Fibroblast of lung (primary cell): ENCODE data around the gene SPHK1.
A peak's percentile ranks its signal among the peaks of the same experiment; 100 is the strongest.

ENCODE experiments used
- EZH2 ChIP-seq: IDR thresholded peaks from 2 replicates; pipeline ENCODE4 v1.5.1; 2012; ENCODE audit warnings: low read length, control low read depth, mild to moderate bottlenecking; ENCODE audit errors: missing control alignments
- TF ChIP-seq, protein P1 (sequence below), 2 donors: IDR thresholded peaks in 1 of 2; conservative IDR thresholded peaks in 1 of 2; 1 replicate in 1 of 2; 2 replicates in 1 of 2; pipeline ENCODE4 v1.5.1; 2011 to 2012; ENCODE audit warnings: low read length in 2 of 2, control low read depth in 1 of 2, inconsistent platforms in 1 of 2, low read depth in 1 of 2, mild to moderate bottlenecking in 1 of 2

DNA sequence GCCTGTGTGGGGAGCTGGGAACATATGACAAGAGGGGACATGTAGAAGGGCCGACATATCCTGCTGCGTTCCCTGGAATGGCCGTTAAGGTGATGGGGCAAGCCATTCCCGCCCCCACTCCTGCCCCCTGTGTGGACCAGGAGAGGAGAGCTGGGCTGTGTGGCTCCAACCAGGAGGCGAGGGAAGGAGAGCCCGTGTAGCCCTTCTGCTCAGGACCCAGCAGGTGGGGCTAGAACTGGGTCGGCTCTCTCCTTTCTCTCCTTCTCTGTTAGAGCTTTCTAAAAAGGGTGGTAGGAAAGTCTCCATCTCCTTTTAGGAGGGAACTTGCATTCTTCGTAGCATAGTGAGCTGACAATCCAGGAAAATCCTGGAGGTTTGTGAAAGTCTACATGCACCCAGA lies 12.8 kb downstream of the SPHK1 start:
- TF ChIP-seq, protein P1, sequence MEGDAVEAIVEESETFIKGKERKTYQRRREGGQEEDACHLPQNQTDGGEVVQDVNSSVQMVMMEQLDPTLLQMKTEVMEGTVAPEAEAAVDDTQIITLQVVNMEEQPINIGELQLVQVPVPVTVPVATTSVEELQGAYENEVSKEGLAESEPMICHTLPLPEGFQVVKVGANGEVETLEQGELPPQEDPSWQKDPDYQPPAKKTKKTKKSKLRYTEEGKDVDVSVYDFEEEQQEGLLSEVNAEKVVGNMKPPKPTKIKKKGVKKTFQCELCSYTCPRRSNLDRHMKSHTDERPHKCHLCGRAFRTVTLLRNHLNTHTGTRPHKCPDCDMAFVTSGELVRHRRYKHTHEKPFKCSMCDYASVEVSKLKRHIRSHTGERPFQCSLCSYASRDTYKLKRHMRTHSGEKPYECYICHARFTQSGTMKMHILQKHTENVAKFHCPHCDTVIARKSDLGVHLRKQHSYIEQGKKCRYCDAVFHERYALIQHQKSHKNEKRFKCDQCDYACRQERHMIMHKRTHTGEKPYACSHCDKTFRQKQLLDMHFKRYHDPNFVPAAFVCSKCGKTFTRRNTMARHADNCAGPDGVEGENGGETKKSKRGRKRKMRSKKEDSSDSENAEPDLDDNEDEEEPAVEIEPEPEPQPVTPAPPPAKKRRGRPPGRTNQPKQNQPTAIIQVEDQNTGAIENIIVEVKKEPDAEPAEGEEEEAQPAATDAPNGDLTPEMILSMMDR (conservative IDR thresholded peaks at IDR 0.05 in 1 of 2, IDR thresholded peaks at IDR 0.05 in 1 of 2; ENCODE audit: low read depth in 1 of 2, low read length in 2 of 2): peak in 1 of 2 donors; percentile 6
- no peak for TF ChIP-seq EZH2
